Fibroblast of skin of abdomen (primary cell): ENCODE results near the gene CDK17.
"Not testable (repeated sequence)": the region's sequence is repeated elsewhere in the genome, so short reads cannot be mapped to it uniquely, and the experiment has no call there.

ENCODE experiments used
- DNase-seq: peaks from one replicate; pipeline ENCODE4 v3.0.0-alpha.2; 2013

The CDK17 gene

GRCh38 chr12:96417688-96418087 is 17.4 kb upstream of the CDK17 start:
- not testable (repeated sequence) for DNase-seq

- peak; percentile 96 for DNase-seq
Observed at GRCh38 chr12:96416033-96416799, 16.0 kb upstream of the CDK17 start.

GRCh38 chr12:96414637-96415036 is 14.4 kb upstream of the CDK17 start:
- no peak for DNase-seq

- no peak for DNase-seq
Observed at GRCh38 chr12:96412431-96412830, 12.2 kb upstream of the CDK17 start.

GRCh38 chr12:96409731-96410130 is 9.5 kb upstream of the CDK17 start:
- DNase-seq = no peak

- DNase-seq = no peak
Observed at GRCh38 chr12:96408993-96409392, 8.8 kb upstream of the CDK17 start.

- DNase-seq = not testable (repeated sequence)
Observed at GRCh38 chr12:96407429-96408097, 7.3 kb upstream of the CDK17 start.

GRCh38 chr12:96404696-96405095 is 4.5 kb upstream of the CDK17 start:
- peak; percentile 17 for DNase-seq

GRCh38 chr12:96403870-96404269 is 3.6 kb upstream of the CDK17 start:
- no peak for DNase-seq

- not testable (repeated sequence) for DNase-seq
Observed at GRCh38 chr12:96402522-96402921, 2.3 kb upstream of the CDK17 start.

- DNase-seq = no peak
Observed at GRCh38 chr12:96402061-96402460, 1.8 kb upstream of the CDK17 start.

- peak; percentile 75 for DNase-seq
Observed at GRCh38 chr12:96401076-96401871, 1.0 kb upstream of the CDK17 start.

GRCh38 chr12:96400631-96401075 is 414 bp upstream of the CDK17 start:
- DNase-seq = no peak

- DNase-seq = peak; percentile 48
Observed at GRCh38 chr12:96399120-96399918, 920 bp downstream of the CDK17 start.

GRCh38 chr12:96398424-96399119 is 1.7 kb downstream of the CDK17 start:
- DNase-seq = no peak

- peak; percentile 51 for DNase-seq
Observed at GRCh38 chr12:96397756-96398423, 2.3 kb downstream of the CDK17 start.

GRCh38 chr12:96396914-96397313 is 3.3 kb downstream of the CDK17 start:
- no peak for DNase-seq

- DNase-seq = no peak
Observed at GRCh38 chr12:96396209-96396608, 4.0 kb downstream of the CDK17 start.

GRCh38 chr12:96395236-96395635 is 5.0 kb downstream of the CDK17 start:
- no peak for DNase-seq

GRCh38 chr12:96393229-96393628 is 7.0 kb downstream of the CDK17 start:
- DNase-seq = not testable (repeated sequence)

GRCh38 chr12:96392397-96392796 is 7.8 kb downstream of the CDK17 start:
- DNase-seq = no peak
